Measurements from ENCODE around the gene TMEM175.
"Not testable (repeated sequence)": the region's sequence is repeated elsewhere in the genome, so short reads cannot be mapped to it uniquely, and the experiment has no call there.

The TMEM175 gene

GRCh38 chr4:917466-917865, 14.8 kb upstream of the TMEM175 start:
- H3K4me3 ChIP-seq (ENCODE audit: low read length): no peak overlapping the region
- H3K27ac ChIP-seq (ENCODE audit: low read depth, low read length): no peak overlapping the region
- H3K27me3 ChIP-seq (ENCODE audit: control insufficient read depth, low read length): no peaks in the 10 kb centered on the region
- H3K9me3 ChIP-seq (ENCODE audit: control insufficient read depth, insufficient read depth, low read length): peaks cover 6% of the 10 kb centered on the region; the same call in 1 of the 2 replicates
- H3K36me3 ChIP-seq (ENCODE audit: control insufficient read depth, low read length): peaks cover 6% of the 10 kb centered on the region; the same call in 1 of the 2 replicates
- peaks cover 27% of the 10 kb centered on the region for H4K20me1 ChIP-seq (ENCODE audit: control insufficient read depth, insufficient read depth, low read depth, low read length)
- H3K9me2 ChIP-seq (replicated peaks; ENCODE audit: control insufficient read depth, low read length): no peaks in the 10 kb centered on the region
- H3K4me1 ChIP-seq (ENCODE audit: control insufficient read depth, low read length): peaks cover 37% of the 10 kb centered on the region
- peaks cover 11% of the 10 kb centered on the region for H3F3A ChIP-seq (ENCODE audit: control insufficient read depth, insufficient read depth)
- H3K4me2 ChIP-seq (ENCODE audit: low read length): no peak overlapping the region
- TF ChIP-seq EZH2phosphoT487 (IDR thresholded peaks at IDR 0.05; ENCODE audit: borderline replicate concordance, low read length): no peak
- no peak for TF ChIP-seq CTCF (IDR thresholded peaks at IDR 0.05; ENCODE audit: low read depth, low read length, poor library complexity, severe bottlenecking)
- peaks cover 87% of the 10 kb centered on the region for H3K79me2 ChIP-seq (ENCODE audit: control insufficient read depth, low read length)

- Histone ChIP-seq H3K27ac (ENCODE audit: low read depth, low read length) (no peak overlapping the region), H3K79me2 (ENCODE audit: control insufficient read depth, low read length) (peaks cover 87% of the 10 kb centered on the region), H3K9me2 (replicated peaks; ENCODE audit: control insufficient read depth, low read length) (no peaks in the 10 kb centered on the region), H4K20me1 (ENCODE audit: control insufficient read depth, insufficient read depth, low read depth, low read length) (peaks cover 23% of the 10 kb centered on the region), H3K4me3 (ENCODE audit: low read length) (no peak overlapping the region), H3K4me1 (ENCODE audit: control insufficient read depth, low read length) (peaks cover 42% of the 10 kb centered on the region), H3K4me2 (ENCODE audit: low read length) (no peak overlapping the region), H3K36me3 (ENCODE audit: control insufficient read depth, low read length) (peaks cover 3% of the 10 kb centered on the region; the same call in 1 of the 2 replicates), H3K27me3 (ENCODE audit: control insufficient read depth, low read length) (no peaks in the 10 kb centered on the region), H3F3A (ENCODE audit: control insufficient read depth, insufficient read depth) (peaks cover 16% of the 10 kb centered on the region), H3K9me3 (ENCODE audit: control insufficient read depth, insufficient read depth, low read length) (peaks cover 6% of the 10 kb centered on the region; the same call in 1 of the 2 replicates)
- TF ChIP-seq EZH2phosphoT487 (IDR thresholded peaks at IDR 0.05; ENCODE audit: borderline replicate concordance, low read length): no peak
- TF ChIP-seq CTCF (IDR thresholded peaks at IDR 0.05; ENCODE audit: low read depth, low read length, poor library complexity, severe bottlenecking): no peak
These were observed 14.3 kb upstream of the TMEM175 start for GRCh38 chr4:917992-918391.

- H3F3A ChIP-seq (ENCODE audit: control insufficient read depth, insufficient read depth): peaks cover 22% of the 10 kb centered on the region
- H3K4me2 ChIP-seq (ENCODE audit: low read length); H3K9me2 ChIP-seq (replicated peaks; ENCODE audit: control insufficient read depth, low read length); H3K4me3 ChIP-seq (ENCODE audit: low read length); H3K27me3 ChIP-seq (ENCODE audit: control insufficient read depth, low read length); H3K9me3 ChIP-seq (ENCODE audit: control insufficient read depth, insufficient read depth, low read length); H3K27ac ChIP-seq (ENCODE audit: low read depth, low read length); H3K36me3 ChIP-seq (ENCODE audit: control insufficient read depth, low read length): not testable (repeated sequence)
- peaks cover 48% of the 10 kb centered on the region for H3K4me1 ChIP-seq (ENCODE audit: control insufficient read depth, low read length)
- H3K79me2 ChIP-seq (ENCODE audit: control insufficient read depth, low read length): peaks cover 85% of the 10 kb centered on the region
- peaks cover 23% of the 10 kb centered on the region for H4K20me1 ChIP-seq (ENCODE audit: control insufficient read depth, insufficient read depth, low read depth, low read length)
These were observed 13.7 kb upstream of the TMEM175 start for GRCh38 chr4:918591-918990.

GRCh38 chr4:919004-919680, 13.1 kb upstream of the TMEM175 start:
- H3K4me2 ChIP-seq (ENCODE audit: low read length); H3K4me3 ChIP-seq (ENCODE audit: low read length); H3K27me3 ChIP-seq (ENCODE audit: control insufficient read depth, low read length); H3K27ac ChIP-seq (ENCODE audit: low read depth, low read length); H3K36me3 ChIP-seq (ENCODE audit: control insufficient read depth, low read length); H3K9me2 ChIP-seq (replicated peaks; ENCODE audit: control insufficient read depth, low read length); H3K9me3 ChIP-seq (ENCODE audit: control insufficient read depth, insufficient read depth, low read length): not testable (repeated sequence)
- peaks cover 24% of the 10 kb centered on the region for H3F3A ChIP-seq (ENCODE audit: control insufficient read depth, insufficient read depth)
- peaks cover 24% of the 10 kb centered on the region for H4K20me1 ChIP-seq (ENCODE audit: control insufficient read depth, insufficient read depth, low read depth, low read length)
- H3K4me1 ChIP-seq (ENCODE audit: control insufficient read depth, low read length): peaks cover 53% of the 10 kb centered on the region
- H3K79me2 ChIP-seq (ENCODE audit: control insufficient read depth, low read length): peaks cover 89% of the 10 kb centered on the region
